H1 (cell line): Measurements from ENCODE around the gene CREB3.

ENCODE experiments used
- BCL11A ChIP-seq, 2 experiments: IDR thresholded peaks; one replicate each; pipeline ENCODE4 v1.6.1; 2011; ENCODE audit warnings: low read depth in 2 of 2, low read length in 2 of 2, mild to moderate bottlenecking in 2 of 2
- CTCF ChIP-seq, 3 experiments: IDR thresholded peaks; 1 replicate in 2 of 3; 2 replicates in 1 of 3; pipeline versions ENCODE4 v1.5.1 to v1.6.1; 2011; ENCODE audit warnings: low read length in 3 of 3, mild to moderate bottlenecking in 3 of 3, inconsistent platforms in 2 of 3, low read depth in 1 of 3, moderate library complexity in 1 of 3; ENCODE audit not compliant: insufficient read depth in 1 of 3; ENCODE audit errors: control extremely low read depth in 1 of 3
- GABPA ChIP-seq: IDR thresholded peaks from 2 replicates; pipeline ENCODE4 v1.6.1; 2011; ENCODE audit warnings: mild to moderate bottlenecking, low read length, moderate library complexity, borderline replicate concordance; ENCODE audit not compliant: insufficient read depth
- POLR2AphosphoS5 ChIP-seq: IDR thresholded peaks from 2 replicates; pipeline ENCODE4 v1.6.1; 2011; ENCODE audit warnings: low read depth, low read length
- RAD21 ChIP-seq, 2 experiments: IDR thresholded peaks in 1 of 2; conservative IDR thresholded peaks in 1 of 2; 2 replicates each; pipeline ENCODE4 v1.6.1; 2011; ENCODE audit warnings: low read depth in 2 of 2, low read length in 2 of 2, improper control_type of control experiment in 1 of 2, inconsistent platforms in 1 of 2, mild to moderate bottlenecking in 1 of 2, moderate library complexity in 1 of 2
- SAP30 ChIP-seq: fragments of 300-600 bp; sonication (generic); IDR thresholded peaks from 2 replicates; pipeline ENCODE4 v1.7.1; 2012; ENCODE audit warnings: low read length, moderate library complexity, mild to moderate bottlenecking, inconsistent platforms; ENCODE audit not compliant: insufficient read depth, insufficient replicate concordance
- SIX5 ChIP-seq: IDR thresholded peaks from 2 replicates; pipeline ENCODE4 v1.6.1; 2011; ENCODE audit warnings: mild to moderate bottlenecking, low read depth, low read length
- SP1 ChIP-seq: IDR thresholded peaks from 2 replicates; pipeline ENCODE4 v1.6.1; 2011; ENCODE audit warnings: low read depth, low read length
- TF ChIP-seq, protein P1 (sequence below): IDR thresholded peaks from 2 replicates; pipeline ENCODE4 v1.6.1; 2011; ENCODE audit warnings: low read depth, mild to moderate bottlenecking, low read length; ENCODE audit not compliant: insufficient read depth

DNA sequence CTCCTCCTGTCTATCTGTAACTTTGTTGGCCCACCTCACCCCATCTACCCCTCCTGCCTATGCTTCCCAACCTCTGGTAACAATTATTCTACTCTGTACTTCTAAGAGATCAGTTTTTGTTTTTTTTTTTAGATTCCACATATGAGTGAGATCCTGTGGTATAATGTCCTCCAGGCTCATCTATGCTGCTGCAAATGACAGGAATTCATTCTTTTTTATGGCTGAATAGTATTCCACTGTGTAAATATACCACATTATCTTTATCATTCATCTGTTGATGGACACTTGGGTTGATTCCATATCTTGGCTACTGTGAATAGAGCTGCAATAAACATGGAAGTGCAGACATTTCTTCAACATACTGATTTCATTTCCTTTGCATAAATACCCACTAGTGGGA is 51.0 kb downstream of the CREB3 start:
- no peak for TF ChIP-seq RAD21 (IDR thresholded peaks at IDR 0.05 in 1 of 2, conservative IDR thresholded peaks at IDR 0.05 in 1 of 2; ENCODE audit: low read depth in 2 of 2, low read length in 2 of 2)
- no peak for TF ChIP-seq SP1
- no peak for TF ChIP-seq SIX5
- no peak for TF ChIP-seq CTCF (IDR thresholded peaks at IDR 0.05; ENCODE audit: control extremely low read depth in 1 of 3, insufficient read depth in 1 of 3, low read depth in 1 of 3, low read length in 3 of 3)
- TF ChIP-seq POLR2AphosphoS5 = no peak
- TF ChIP-seq GABPA = no peak
- TF ChIP-seq, protein P1, sequence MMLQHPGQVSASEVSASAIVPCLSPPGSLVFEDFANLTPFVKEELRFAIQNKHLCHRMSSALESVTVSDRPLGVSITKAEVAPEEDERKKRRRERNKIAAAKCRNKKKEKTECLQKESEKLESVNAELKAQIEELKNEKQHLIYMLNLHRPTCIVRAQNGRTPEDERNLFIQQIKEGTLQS = no peak
- no peak for TF ChIP-seq SAP30
- TF ChIP-seq BCL11A (IDR thresholded peaks at IDR 0.05; ENCODE audit: low read depth in 2 of 2, low read length in 2 of 2) = no peak
